HepG2 (cell line): ENCODE data around the gene HDAC4. TPM values are rescaled to one million over a fixed set of nuclear protein-coding genes. Genes with fewer than 3 reads are reported as not detected.

Source experiments
- ATAC-seq: fragments of 200-7000 bp; cut with Tn5 transposase; 3 replicates; pipeline ENCODE4 v1.9.1; 2020; ENCODE audit warnings: mild to moderate bottlenecking, moderate library complexity
- BruUV-seq: library from RNA; stranded (reverse); fragments of 400-500 nt; replicated peaks from 2 replicates; lab custom pipeline; 2021; lab: Mats Ljungman, UMichigan
- CTCF ChIA-PET: fragments of 300-600 bp; formaldehyde crosslinking; extraction: SDS; loops from one replicate; lab custom pipeline; 2021; ENCODE audit warnings: low total read pairs, inconsistent platforms, low intra/inter-chr PET ratio; lab: Yijun Ruan, JAX
- POLR2A ChIA-PET: fragments of 350-600 bp; sonication (Branson Sonifier 250); formaldehyde crosslinking; loops from one replicate; lab custom pipeline; 2020; ENCODE audit warnings: antibody characterized with exemption, inconsistent platforms; lab: Yijun Ruan, JAX
- DNase-seq: peaks from one replicate; pipeline ENCODE4 v3.0.0-alpha.2; 2015; ENCODE audit warnings: low spot score
- FAIRE-seq: peaks from 3 replicates; lab custom pipeline; 2011; peaks lifted over from hg19 to GRCh38; lab: Jason Lieb, UNC
- H2AFZ ChIP-seq: one replicate; pipeline ENCODE4 v1.6.1; 2011; ENCODE audit warnings: low read length, inconsistent platforms
- H3K27ac ChIP-seq: fragments of 300-600 bp; 3 replicates; pipeline ENCODE4 v1.8.0; 2011; ENCODE audit warnings: mixed run types, mild to moderate bottlenecking, mixed read lengths, low read length, inconsistent platforms; ENCODE audit not compliant: insufficient read depth; ENCODE audit errors: extremely low read length
- H3K27me3 ChIP-seq, 2 experiments: fragments of 200-600 bp in 1 of 2; 2 replicates in 1 of 2; 3 replicates in 1 of 2; pipeline versions ENCODE4 v1.6.0 to v1.8.0; 2011; ENCODE audit warnings: low read length in 2 of 2, mild to moderate bottlenecking in 2 of 2, moderate library complexity in 2 of 2, inconsistent platforms in 1 of 2; ENCODE audit not compliant: insufficient read depth in 2 of 2, control insufficient read depth in 1 of 2
- H3K36me3 ChIP-seq, 2 experiments: fragments of 200-600 bp in 1 of 2; replicated peaks in 1 of 2; 2 replicates in 1 of 2; 3 replicates in 1 of 2; pipeline versions ENCODE4 v1.5.1 to v1.8.0; 2011; ENCODE audit warnings: low read length in 2 of 2, inconsistent platforms in 1 of 2; ENCODE audit not compliant: insufficient read depth in 2 of 2, control insufficient read depth in 1 of 2
- H3K4me1 ChIP-seq: 2 replicates; pipeline ENCODE4 v1.5.1; 2012; ENCODE audit warnings: low read length, inconsistent platforms; ENCODE audit not compliant: insufficient read depth
- H3K4me2 ChIP-seq: 2 replicates; pipeline ENCODE4 v1.6.0; 2011; ENCODE audit warnings: low read depth, low read length, inconsistent platforms
- H3K4me3 ChIP-seq, 3 experiments: fragments of 200-600 bp in 1 of 3; sonication (generic), shearing (Covaris generic) in 1 of 3; replicated peaks in 1 of 3; 2 replicates each; pipeline ENCODE4 v1.5.1; 2011 to 2016; ENCODE audit warnings: low read length in 3 of 3, inconsistent platforms in 2 of 3, low read depth in 2 of 3, mild to moderate bottlenecking in 2 of 3, control low read depth in 1 of 3, mixed read lengths in 1 of 3; ENCODE audit not compliant: insufficient read depth in 1 of 3
- H3K79me2 ChIP-seq: one replicate; pipeline ENCODE4 v1.6.1; 2011; ENCODE audit warnings: low read length, inconsistent platforms; ENCODE audit not compliant: insufficient read depth
- H3K9ac ChIP-seq: 2 replicates; pipeline ENCODE4 v1.6.0; 2011; ENCODE audit warnings: mild to moderate bottlenecking, low read depth, low read length, inconsistent platforms; ENCODE audit not compliant: insufficient read depth
- H3K9me3 ChIP-seq: 2 replicates; pipeline ENCODE4 v1.5.1; 2012; ENCODE audit warnings: mild to moderate bottlenecking, low read length
- H4K20me1 ChIP-seq: 2 replicates; pipeline ENCODE4 v1.6.0; 2011; ENCODE audit warnings: inconsistent platforms, mild to moderate bottlenecking, low read length, moderate library complexity; ENCODE audit not compliant: insufficient read depth
- CCAR2 ChIP-seq: fragments of 200-400 bp; formaldehyde crosslinking; optimal IDR thresholded peaks from 2 replicates; pipeline ENCODE3; 2018; ENCODE audit warnings: low read depth, mild to moderate bottlenecking, low read length, moderate library complexity
- CENPX ChIP-seq: sonication (generic); formaldehyde crosslinking; IDR thresholded peaks from 2 replicates; pipeline ENCODE4 v1.9.0; 2021; ENCODE audit warnings: mild to moderate bottlenecking, missing genetic modification reagents, moderate library complexity
- GATAD2A ChIP-seq: IDR thresholded peaks from 2 replicates; pipeline ENCODE4 v1.6.1; 2016
- IKZF4 ChIP-seq: sonication (generic); formaldehyde crosslinking; IDR thresholded peaks from 2 replicates; pipeline ENCODE4 v1.5.1; 2020; ENCODE audit warnings: borderline replicate concordance, mild to moderate bottlenecking, low read depth, missing genetic modification reagents; ENCODE audit errors: not compliant biosample characterization
- NFE2L1 ChIP-seq: sonication (generic); formaldehyde crosslinking; IDR thresholded peaks from 2 replicates; pipeline ENCODE4 v1.4.0; 2020; ENCODE audit warnings: missing genetic modification reagents, mild to moderate bottlenecking, borderline replicate concordance
- RXRA ChIP-seq: sonication (generic); formaldehyde crosslinking; IDR thresholded peaks from 2 replicates; pipeline ENCODE4 v1.5.1; 2020; ENCODE audit warnings: missing genetic modification reagents
- ZBTB34 ChIP-seq: sonication (generic); formaldehyde crosslinking; IDR thresholded peaks from 2 replicates; pipeline ENCODE4 v1.8.0; 2022; ENCODE audit warnings: mild to moderate bottlenecking, missing genetic modification reagents
- ZFP36 ChIP-seq: fragments of 150-350 bp; IDR thresholded peaks from 2 replicates; pipeline ENCODE4 v1.6.1; 2018; ENCODE audit warnings: borderline replicate concordance, low read length, low read depth; ENCODE audit not compliant: partially characterized antibody
- ZFP91 ChIP-seq: sonication (generic); formaldehyde crosslinking; IDR thresholded peaks from 2 replicates; pipeline ENCODE4 v1.9.0; 2022; ENCODE audit warnings: missing genetic modification reagents, mild to moderate bottlenecking, borderline replicate concordance
- ZNF17 ChIP-seq: sonication (generic); formaldehyde crosslinking; IDR thresholded peaks from 2 replicates; pipeline ENCODE4 v1.5.0; 2020; ENCODE audit warnings: mild to moderate bottlenecking, missing genetic modification reagents
- ZNF232 ChIP-seq: sonication (generic); formaldehyde crosslinking; IDR thresholded peaks from 2 replicates; pipeline ENCODE4 v1.4.0; 2020; ENCODE audit warnings: missing genetic modification reagents, borderline replicate concordance
- ZNF510 ChIP-seq: sonication (generic); formaldehyde crosslinking; IDR thresholded peaks from 2 replicates; pipeline ENCODE4 v1.4.0; 2020; ENCODE audit warnings: low read depth, mild to moderate bottlenecking, missing genetic modification reagents
- ZNF563 ChIP-seq: sonication (generic); formaldehyde crosslinking; IDR thresholded peaks from 2 replicates; pipeline ENCODE4 v1.8.0; 2022; ENCODE audit warnings: mild to moderate bottlenecking, moderate library complexity, missing genetic modification reagents
- ZSCAN29 ChIP-seq: sonication (generic); formaldehyde crosslinking; conservative IDR thresholded peaks from 2 replicates; pipeline ENCODE4 v1.4.0; 2020; ENCODE audit warnings: mild to moderate bottlenecking, missing genetic modification reagents
- WGBS: methylation state at CpG from one replicate; pipeline ENCODE4 v1.1.6; 2017; ENCODE audit warnings: low lambda C conversion rate; 5-methylcytosine and 5-hydroxymethylcytosine counted together
- in situ Hi-C: cut with HindIII; loops from 2 replicates; pipeline ENCODE4 v1.10.0; 2017; ENCODE audit warnings: low pct_unique_long_range_greater_than_20kb; ENCODE audit not compliant: extremely low pct_ligation_motif_present
- intact Hi-C: fragments of 100-400 bp; cut with micrococcal nuclease; formaldehyde crosslinking; loops from one replicate; pipeline ENCODE4 v1.10.0; 2022; ENCODE audit not compliant: unreplicated experiment
- polyA plus RNA-seq, 8 experiments: library from polyadenylated mRNA; depleted of rRNA in 3 of 8; stranded (reverse) in 7 of 8; unstranded in 1 of 8; fragments of >200 nt; fragmentation: Illumina TruSeq in 4 of 8; extraction: Trizol in 4 of 8; gene quantifications; 2 replicates each; pipeline versions ENCODE4 v1.2.1 to v1.2.3, GENCODE V29; 2011 to 2016; ENCODE audit warnings: low read depth in 4 of 8, missing spikeins in 1 of 8, mixed read lengths in 1 of 8; ENCODE audit not compliant: insufficient read depth in 1 of 8
- total RNA-seq, 5 experiments: library from RNA; depleted of rRNA; stranded (reverse); fragments of >200 nt; fragmentation: Illumina TruSeq; extraction: Trizol; gene quantifications; 2 replicates each; pipeline ENCODE4 v1.2.3, GENCODE V29; 2016; ENCODE audit warnings: low read depth in 1 of 5
- TF ChIP-seq, protein P1 (sequence below): sonication (generic); formaldehyde crosslinking; IDR thresholded peaks from 2 replicates; pipeline ENCODE4 v1.5.0; 2020; ENCODE audit warnings: missing genetic modification reagents
- TF ChIP-seq, protein P2 (sequence below): IDR thresholded peaks from 2 replicates; pipeline ENCODE4 v1.6.1; 2016; ENCODE audit warnings: missing compliant biosample characterization, missing genetic modification reagents, borderline replicate concordance

HDAC4 gene
- total and polyA plus RNA-seq, 2 of the 13 experiments (the other 11 are each of a cell fraction or from before 2014, with no cell fraction given) = 10.1 to 11.5 TPM

GRCh38 chr2:239014458-239015217, 386.2 kb downstream of the HDAC4 start:
- H2AFZ ChIP-seq = no peak overlapping the region
- BruUV-seq = no TSS peak
- H3K27ac ChIP-seq = no peak overlapping the region
- H4K20me1 ChIP-seq = peaks cover 2% of the 10 kb centered on the region; the same call in 1 of the 2 replicates
- no peak overlapping the region for H3K4me3 ChIP-seq
- ATAC-seq (no peak), FAIRE-seq (no peak), DNase-seq (no peak)
- POLR2A ChIA-PET = no interaction called here
- no peak for TF ChIP-seq CCAR2
- TF ChIP-seq ZNF563 (CRISPR knock-in tag) = no peak
- TF ChIP-seq, protein P1, sequence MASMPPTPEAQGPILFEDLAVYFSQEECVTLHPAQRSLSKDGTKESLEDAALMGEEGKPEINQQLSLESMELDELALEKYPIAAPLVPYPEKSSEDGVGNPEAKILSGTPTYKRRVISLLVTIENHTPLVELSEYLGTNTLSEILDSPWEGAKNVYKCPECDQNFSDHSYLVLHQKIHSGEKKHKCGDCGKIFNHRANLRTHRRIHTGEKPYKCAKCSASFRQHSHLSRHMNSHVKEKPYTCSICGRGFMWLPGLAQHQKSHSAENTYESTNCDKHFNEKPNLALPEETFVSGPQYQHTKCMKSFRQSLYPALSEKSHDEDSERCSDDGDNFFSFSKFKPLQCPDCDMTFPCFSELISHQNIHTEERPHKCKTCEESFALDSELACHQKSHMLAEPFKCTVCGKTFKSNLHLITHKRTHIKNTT (CRISPR knock-in tag) = no peak
- TF ChIP-seq ZFP91 (CRISPR knock-in tag) = no peak
- TF ChIP-seq ZSCAN29 (CRISPR knock-in tag) = no peak
- no peak for TF ChIP-seq IKZF4
- TF ChIP-seq CENPX (CRISPR knock-in tag) = no peak
- no peak for TF ChIP-seq ZNF17 (CRISPR knock-in tag)
- TF ChIP-seq ZNF232 (CRISPR knock-in tag) = no peak
- TF ChIP-seq GATAD2A (CRISPR knock-in tag) = no peak
- TF ChIP-seq NFE2L1 = no peak
- no peak for TF ChIP-seq RXRA (CRISPR knock-in tag)
- TF ChIP-seq ZBTB34 (CRISPR knock-in tag) = no peak
- no peak for TF ChIP-seq ZFP36
- no peak for TF ChIP-seq ZNF510 (CRISPR knock-in tag)
- TF ChIP-seq, protein P2, sequence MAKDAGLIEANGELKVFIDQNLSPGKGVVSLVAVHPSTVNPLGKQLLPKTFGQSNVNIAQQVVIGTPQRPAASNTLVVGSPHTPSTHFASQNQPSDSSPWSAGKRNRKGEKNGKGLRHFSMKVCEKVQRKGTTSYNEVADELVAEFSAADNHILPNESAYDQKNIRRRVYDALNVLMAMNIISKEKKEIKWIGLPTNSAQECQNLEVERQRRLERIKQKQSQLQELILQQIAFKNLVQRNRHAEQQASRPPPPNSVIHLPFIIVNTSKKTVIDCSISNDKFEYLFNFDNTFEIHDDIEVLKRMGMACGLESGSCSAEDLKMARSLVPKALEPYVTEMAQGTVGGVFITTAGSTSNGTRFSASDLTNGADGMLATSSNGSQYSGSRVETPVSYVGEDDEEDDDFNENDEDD (CRISPR knock-in tag) = no peak
- H3K9ac ChIP-seq = no peak overlapping the region
- H3K79me2 ChIP-seq = no peaks in the 10 kb centered on the region
- H3K4me1 ChIP-seq = no peaks in the 10 kb centered on the region
- CTCF ChIA-PET = no interaction called here
- H3K4me2 ChIP-seq = no peak overlapping the region
- H3K27me3 ChIP-seq = peaks cover 15 to 75% of the 10 kb centered on the region in 2 experiments
- 5% methylated on average over 8 of the region's 9 CpGs for WGBS
- H3K9me3 ChIP-seq = no peaks in the 10 kb centered on the region
- H3K36me3 ChIP-seq = no peaks in the 10 kb centered on the region
- in situ Hi-C loops (no loop called here), intact Hi-C loops (no loop called here)
